IMR-90 (cell line): Measurements from ENCODE around the gene OBI1. TPM values are rescaled to one million over a fixed set of nuclear protein-coding genes. Genes with fewer than 3 reads are reported as not detected.

ENCODE experiments used
- ATAC-seq: fragments of 200-7000 bp; cut with Tn5 transposase; 2 replicates; pipeline ENCODE4 v1.9.1; 2020; ENCODE audit warnings: low read depth, mild to moderate bottlenecking, moderate library complexity
- BruUV-seq: library from RNA; stranded (reverse); fragments of 400-500 nt; replicated peaks from 2 replicates; lab custom pipeline; 2021; lab: Mats Ljungman, UMichigan
- CTCF ChIA-PET: fragments of 300-600 bp; formaldehyde crosslinking; extraction: SDS; loops from one replicate; lab custom pipeline; 2021; ENCODE audit warnings: antibody characterized with exemption; lab: Yijun Ruan, JAX
- POLR2A ChIA-PET: fragments of 300-600 bp; sonication (Branson Sonifier 250); formaldehyde crosslinking; loops from one replicate; lab custom pipeline; 2022; ENCODE audit warnings: antibody characterized with exemption; ENCODE audit not compliant: unreplicated experiment; lab: Charles Lee
- DNase-seq: peaks from one replicate; pipeline ENCODE4 v3.0.0; 2013
- H2AFZ ChIP-seq: replicated peaks from 2 replicates; pipeline ENCODE3; 2013; ENCODE audit warnings: low read length, mild to moderate bottlenecking; ENCODE audit not compliant: poor library complexity
- H2AK5ac ChIP-seq: 2 replicates; pipeline ENCODE4 v1.6.1; 2013; ENCODE audit warnings: low read depth, low read length, inconsistent platforms
- H2AK9ac ChIP-seq: replicated peaks from 2 replicates; pipeline ENCODE3; 2013; ENCODE audit warnings: mild to moderate bottlenecking, low read depth, low read length, moderate library complexity; ENCODE audit not compliant: poor library complexity
- H2BK120ac ChIP-seq: 2 replicates; pipeline ENCODE4 v1.6.1; 2013; ENCODE audit warnings: low read depth, low read length, inconsistent platforms
- H2BK15ac ChIP-seq: 3 replicates; pipeline ENCODE4 v1.6.1; 2013; ENCODE audit warnings: low read depth, low read length, inconsistent platforms
- H2BK20ac ChIP-seq: 2 replicates; pipeline ENCODE4 v1.6.1; 2013; ENCODE audit warnings: low read depth, mild to moderate bottlenecking, inconsistent platforms, low read length, moderate library complexity
- H2BK5ac ChIP-seq: 2 replicates; pipeline ENCODE4 v1.6.1; 2013; ENCODE audit warnings: mild to moderate bottlenecking, low read depth, low read length, inconsistent platforms; ENCODE audit not compliant: poor library complexity, severe bottlenecking
- H3K14ac ChIP-seq: replicated peaks from 2 replicates; pipeline ENCODE4 v1.6.1; 2013; ENCODE audit warnings: low read depth, low read length, inconsistent platforms
- H3K18ac ChIP-seq: 2 replicates; pipeline ENCODE4 v1.6.1; 2013; ENCODE audit warnings: low read depth, low read length, control low read depth
- H3K23ac ChIP-seq: 2 replicates; pipeline ENCODE4 v1.6.1; 2013; ENCODE audit warnings: low read depth, low read length, inconsistent platforms
- H3K27ac ChIP-seq: 2 replicates; pipeline ENCODE4 v1.5.1; 2013; ENCODE audit warnings: mild to moderate bottlenecking, control low read depth, low read length; ENCODE audit not compliant: insufficient read depth
- H3K27me3 ChIP-seq: 2 replicates; pipeline ENCODE4 v1.6.1; 2013; ENCODE audit warnings: low read length; ENCODE audit not compliant: control insufficient read depth, insufficient read depth
- H3K36me3 ChIP-seq: 2 replicates; pipeline ENCODE4 v1.6.1; 2013; ENCODE audit warnings: low read length, mixed read lengths; ENCODE audit not compliant: control insufficient read depth, insufficient read depth
- H3K4ac ChIP-seq: 2 replicates; pipeline ENCODE4 v1.6.1; 2013; ENCODE audit warnings: low read depth, low read length, inconsistent platforms
- H3K4me1 ChIP-seq: 2 replicates; pipeline ENCODE4 v1.6.1; 2013; ENCODE audit warnings: low read length, mixed read lengths; ENCODE audit not compliant: control insufficient read depth, insufficient read depth
- H3K4me2 ChIP-seq: 2 replicates; pipeline ENCODE4 v1.6.1; 2013; ENCODE audit warnings: low read depth, mild to moderate bottlenecking, control low read depth, low read length, moderate library complexity
- H3K4me3 ChIP-seq: 2 replicates; pipeline ENCODE4 v1.5.1; 2013; ENCODE audit warnings: low read depth, mild to moderate bottlenecking, control low read depth, low read length, moderate library complexity; ENCODE audit not compliant: insufficient read depth
- H3K56ac ChIP-seq: 2 replicates; pipeline ENCODE4 v1.6.1; 2013; ENCODE audit warnings: low read length, inconsistent platforms; ENCODE audit not compliant: insufficient read depth; ENCODE audit errors: extremely low read depth
- H3K79me1 ChIP-seq, 2 experiments: 2 replicates each; pipeline ENCODE4 v1.6.1; 2013; ENCODE audit warnings: low read length in 2 of 2, inconsistent platforms in 1 of 2, low read depth in 1 of 2
- H3K9ac ChIP-seq: 2 replicates; pipeline ENCODE4 v1.6.1; 2013; ENCODE audit warnings: low read depth, low read length, control low read depth
- H3K9me1 ChIP-seq: 2 replicates; pipeline ENCODE4 v1.6.1; 2013; ENCODE audit warnings: low read length, inconsistent platforms; ENCODE audit not compliant: insufficient read depth
- H3K9me3 ChIP-seq: 2 replicates; pipeline ENCODE4 v1.6.1; 2013; ENCODE audit warnings: low read length; ENCODE audit not compliant: control insufficient read depth, insufficient read depth
- H4K20me1 ChIP-seq: 2 replicates; pipeline ENCODE4 v1.6.1; 2013; ENCODE audit warnings: low read length, inconsistent platforms; ENCODE audit not compliant: insufficient read depth
- H4K5ac ChIP-seq: 2 replicates; pipeline ENCODE4 v1.6.1; 2013; ENCODE audit warnings: mild to moderate bottlenecking, low read depth, low read length, control low read depth
- H4K8ac ChIP-seq, 2 experiments: 2 replicates each; pipeline ENCODE4 v1.6.1; 2013; ENCODE audit warnings: low read depth in 2 of 2, low read length in 2 of 2, control low read depth in 1 of 2, inconsistent platforms in 1 of 2
- H4K91ac ChIP-seq: 2 replicates; pipeline ENCODE4 v1.6.1; 2013; ENCODE audit warnings: low read depth, low read length, inconsistent platforms; ENCODE audit not compliant: insufficient read depth
- ELK1 ChIP-seq: fragments of 150-350 bp; IDR thresholded peaks from 2 replicates; pipeline ENCODE4 v1.6.1; 2016; ENCODE audit warnings: low read depth, mild to moderate bottlenecking, low read length, moderate library complexity, borderline replicate concordance
- MAFK ChIP-seq: IDR thresholded peaks from 2 replicates; pipeline ENCODE4 v1.6.1; 2012; ENCODE audit warnings: low read depth, low read length, improper control_type of control experiment
- MXI1 ChIP-seq: IDR thresholded peaks from 2 replicates; pipeline ENCODE4 v1.6.1; 2012; ENCODE audit warnings: low read depth, mild to moderate bottlenecking, low read length, moderate library complexity, borderline replicate concordance
- RFX5 ChIP-seq: IDR thresholded peaks from 2 replicates; pipeline ENCODE4 v1.8.0; 2012; ENCODE audit warnings: low read depth, mild to moderate bottlenecking, low read length, moderate library complexity
- SMC3 ChIP-seq: fragments of 150-350 bp; IDR thresholded peaks from 2 replicates; pipeline ENCODE4 v1.6.1; 2016; ENCODE audit warnings: low read depth, mild to moderate bottlenecking, antibody characterized with exemption, low read length, moderate library complexity
- WGBS, 2 experiments: methylation state at CpG; one replicate each; pipeline versions ENCODE4 v1.1.5 to v1.1.7; 2013; ENCODE audit warnings: missing lambda C conversion rate in 2 of 2; ENCODE audit not compliant: insufficient read length in 1 of 2; ENCODE audit errors: extremely low coverage in 2 of 2; 5-methylcytosine and 5-hydroxymethylcytosine counted together
- dilution Hi-C: fragments of 300-500 bp; cut with HindIII; formaldehyde crosslinking; loops from one replicate; pipeline ENCODE4 v1.14.3; 2018; ENCODE audit warnings: low sequenced_read_pairs; ENCODE audit not compliant: unreplicated experiment
- in situ Hi-C: fragments of 300-500 bp; cut with MboI; formaldehyde crosslinking; loops from 3 replicates; pipeline ENCODE4 v1.14.3; 2019; ENCODE audit warnings: low sequenced_read_pairs, inconsistent platforms, mixed read lengths
- intact Hi-C: fragments of 100-400 bp; cut with micrococcal nuclease; formaldehyde crosslinking; loops from 2 replicates; pipeline ENCODE4 v1.10.0; 2022
- polyA plus RNA-seq, 3 experiments: library from polyadenylated mRNA; depleted of rRNA; stranded (reverse); fragments of >200 nt; gene quantifications; 2 replicates each; pipeline ENCODE4 v1.2.3, GENCODE V29; 2012; ENCODE audit warnings: low replicate concordance in 1 of 3
- total RNA-seq: library from RNA; depleted of rRNA; stranded (reverse); fragments of >200 nt; gene quantifications from 2 replicates; pipeline ENCODE4 v1.2.3, GENCODE V29; 2012
- TF ChIP-seq, protein P1 (sequence below): conservative IDR thresholded peaks from 2 replicates; pipeline ENCODE4 v1.5.1; 2012; ENCODE audit warnings: mild to moderate bottlenecking, low read depth, low read length, improper control_type of control experiment

The OBI1 gene
- total and polyA plus RNA-seq, 2 of the 4 experiments (the other 2 are of a cell fraction): 4.4 to 11.8 TPM

- H3K4ac ChIP-seq: no peak overlapping the region
- no peaks in the 10 kb centered on the region for H3K4me1 ChIP-seq
- H3K4me3 ChIP-seq: no peak overlapping the region
- no peaks in the 10 kb centered on the region for H3K9me3 ChIP-seq
- H3K14ac ChIP-seq: no peak overlapping the region
- no peak for ATAC-seq
- no CpG with 5 or more reads among the region's 4 CpGs for WGBS, 2 experiments
- intact Hi-C loops (no loop called here), in situ Hi-C loops (no loop called here), dilution Hi-C loops (no loop called here)
- no TSS peak for BruUV-seq
- no peak overlapping the region for H4K5ac ChIP-seq
- H3K27me3 ChIP-seq: no peaks in the 10 kb centered on the region
- H2BK5ac ChIP-seq: no peak overlapping the region
- no peak overlapping the region for H2AK9ac ChIP-seq
- no peak overlapping the region for H2AK5ac ChIP-seq
- no peak overlapping the region for H2BK120ac ChIP-seq
- no peak overlapping the region for H4K91ac ChIP-seq
- H3K27ac ChIP-seq: no peak overlapping the region
- H3K56ac ChIP-seq: no peak overlapping the region
- H4K20me1 ChIP-seq: no peaks in the 10 kb centered on the region
- H2BK15ac ChIP-seq: no peak overlapping the region
- peaks cover 0 to 6% of the 10 kb centered on the region in 2 experiments; a peak in 1 of 4 replicates for H3K79me1 ChIP-seq
- no peak overlapping the region for H4K8ac ChIP-seq
- ChIA-PET CTCF (no interaction called here), POLR2A (no interaction called here)
- TF ChIP-seq MXI1: no peak
- no peak for TF ChIP-seq MAFK
- TF ChIP-seq RFX5: no peak
- TF ChIP-seq SMC3: no peak
- TF ChIP-seq ELK1: no peak
- TF ChIP-seq, protein P1, sequence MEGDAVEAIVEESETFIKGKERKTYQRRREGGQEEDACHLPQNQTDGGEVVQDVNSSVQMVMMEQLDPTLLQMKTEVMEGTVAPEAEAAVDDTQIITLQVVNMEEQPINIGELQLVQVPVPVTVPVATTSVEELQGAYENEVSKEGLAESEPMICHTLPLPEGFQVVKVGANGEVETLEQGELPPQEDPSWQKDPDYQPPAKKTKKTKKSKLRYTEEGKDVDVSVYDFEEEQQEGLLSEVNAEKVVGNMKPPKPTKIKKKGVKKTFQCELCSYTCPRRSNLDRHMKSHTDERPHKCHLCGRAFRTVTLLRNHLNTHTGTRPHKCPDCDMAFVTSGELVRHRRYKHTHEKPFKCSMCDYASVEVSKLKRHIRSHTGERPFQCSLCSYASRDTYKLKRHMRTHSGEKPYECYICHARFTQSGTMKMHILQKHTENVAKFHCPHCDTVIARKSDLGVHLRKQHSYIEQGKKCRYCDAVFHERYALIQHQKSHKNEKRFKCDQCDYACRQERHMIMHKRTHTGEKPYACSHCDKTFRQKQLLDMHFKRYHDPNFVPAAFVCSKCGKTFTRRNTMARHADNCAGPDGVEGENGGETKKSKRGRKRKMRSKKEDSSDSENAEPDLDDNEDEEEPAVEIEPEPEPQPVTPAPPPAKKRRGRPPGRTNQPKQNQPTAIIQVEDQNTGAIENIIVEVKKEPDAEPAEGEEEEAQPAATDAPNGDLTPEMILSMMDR: no peak
- no peak overlapping the region for H3K9ac ChIP-seq
- peaks cover 11% of the 10 kb centered on the region for H3K36me3 ChIP-seq
- H3K9me1 ChIP-seq: no peaks in the 10 kb centered on the region
- H2AFZ ChIP-seq: no peak overlapping the region
- no peak overlapping the region for H3K4me2 ChIP-seq
- no peak overlapping the region for H2BK20ac ChIP-seq
- no peak for DNase-seq
- no peak overlapping the region for H3K23ac ChIP-seq
- no peak overlapping the region for H3K18ac ChIP-seq
These were observed 20.7 kb downstream of the OBI1 start for GRCh38 chr13:78638216-78638615.
